AG04450 (cell line): ENCODE data around the gene NANOGP8. TPM values are rescaled to one million over a fixed set of nuclear protein-coding genes. Genes with fewer than 3 reads are reported as not detected.

Experiments used
- CTCF ChIA-PET: fragments of 300-600, 350-600 bp; formaldehyde crosslinking; extraction: SDS; loops from one replicate; lab custom pipeline; 2022; ENCODE audit warnings: antibody characterized with exemption, inconsistent platforms; lab: Charles Lee
- POLR2A ChIA-PET: fragments of 350-600 bp; formaldehyde crosslinking; extraction: SDS; loops from one replicate; lab custom pipeline; 2021; ENCODE audit warnings: antibody characterized with exemption, inconsistent platforms; lab: Yijun Ruan, JAX
- DNase-seq: peaks from one replicate; pipeline ENCODE4 v3.0.0-alpha.2; 2011; ENCODE audit warnings: low read depth, low spot score
- H3K27ac ChIP-seq: one replicate; pipeline ENCODE4 v1.5.1; 2012; ENCODE audit warnings: low read depth, low read length, control low read depth
- H3K27me3 ChIP-seq: one replicate; pipeline ENCODE4 v1.6.0; 2012; ENCODE audit warnings: low read length; ENCODE audit not compliant: control insufficient read depth, insufficient read depth
- H3K4me3 ChIP-seq: 2 replicates; pipeline ENCODE4 v1.5.1; 2011; ENCODE audit warnings: mild to moderate bottlenecking, low read depth, low read length, control low read depth
- H3K9me3 ChIP-seq: 2 replicates; pipeline ENCODE4 v1.5.1; 2012; ENCODE audit warnings: low read length; ENCODE audit not compliant: control insufficient read depth, insufficient read depth
- CTCF ChIP-seq: IDR thresholded peaks from 2 replicates; pipeline ENCODE4 v1.5.1; 2011; ENCODE audit warnings: low read depth, low read length, control low read depth, inconsistent platforms
- polyA plus RNA-seq: library from polyadenylated mRNA; depleted of rRNA; stranded (reverse); fragments of >200 nt; gene quantifications from 2 replicates; pipeline ENCODE4 v1.2.3, GENCODE V29; 2011

NANOGP8 gene
- polyA plus RNA-seq, 1 experiment: 0.11 TPM

GRCh38 chr15:35055416-35056105 is 29.5 kb downstream of the NANOGP8 start:
- CTCF ChIA-PET: no interaction called here
- POLR2A ChIA-PET: no interaction called here
- no peak for TF ChIP-seq CTCF
- H3K4me3 ChIP-seq: no peak overlapping the region
- DNase-seq: no peak
- no peaks in the 10 kb centered on the region for H3K9me3 ChIP-seq
- H3K27ac ChIP-seq: no peak overlapping the region
- no peaks in the 10 kb centered on the region for H3K27me3 ChIP-seq

- DNase-seq: no peak
- TF ChIP-seq CTCF: no peak
- H3K27ac ChIP-seq: no peak overlapping the region
- H3K9me3 ChIP-seq: no peaks in the 10 kb centered on the region
- no peaks in the 10 kb centered on the region for H3K27me3 ChIP-seq
- H3K4me3 ChIP-seq: no peak overlapping the region
- POLR2A ChIA-PET: no interaction called here
- CTCF ChIA-PET: no interaction called here
Measured at GRCh38 chr15:35054380-35054779, 30.7 kb downstream of the NANOGP8 start.

- TF ChIP-seq CTCF: no peak
- no peaks in the 10 kb centered on the region for H3K9me3 ChIP-seq
- DNase-seq: no peak
- no peak overlapping the region for H3K4me3 ChIP-seq
- H3K27me3 ChIP-seq: no peaks in the 10 kb centered on the region
- ChIA-PET CTCF (no interaction called here), POLR2A (no interaction called here)
- no peak overlapping the region for H3K27ac ChIP-seq
Measured at GRCh38 chr15:35047996-35048395, 37.1 kb downstream of the NANOGP8 start.

- DNase-seq: no peak
- CTCF ChIA-PET: no interaction called here
- Histone ChIP-seq H3K9me3 (no peaks in the 10 kb centered on the region), H3K27me3 (no peaks in the 10 kb centered on the region), H3K27ac (no peak overlapping the region), H3K4me3 (no peak overlapping the region)
- POLR2A ChIA-PET: no interaction called here
- no peak for TF ChIP-seq CTCF
Measured at GRCh38 chr15:35047528-35047927, 37.6 kb downstream of the NANOGP8 start.

- CTCF ChIA-PET: no interaction called here
- POLR2A ChIA-PET: no interaction called here
Measured at GRCh38 chr15:35043373-35044095, 41.6 kb downstream of the NANOGP8 start.

More at GRCh38 chr15:35043373-35044095, 41.6 kb downstream of the NANOGP8 start:
- H3K9me3 ChIP-seq: no peaks in the 10 kb centered on the region
- H3K27ac ChIP-seq: no peak overlapping the region
- no peak for TF ChIP-seq CTCF
- H3K27me3 ChIP-seq: no peaks in the 10 kb centered on the region
- DNase-seq: no peak
- no peak overlapping the region for H3K4me3 ChIP-seq
